Measurements from ENCODE around the gene COX10.

COX10 gene

DNA sequence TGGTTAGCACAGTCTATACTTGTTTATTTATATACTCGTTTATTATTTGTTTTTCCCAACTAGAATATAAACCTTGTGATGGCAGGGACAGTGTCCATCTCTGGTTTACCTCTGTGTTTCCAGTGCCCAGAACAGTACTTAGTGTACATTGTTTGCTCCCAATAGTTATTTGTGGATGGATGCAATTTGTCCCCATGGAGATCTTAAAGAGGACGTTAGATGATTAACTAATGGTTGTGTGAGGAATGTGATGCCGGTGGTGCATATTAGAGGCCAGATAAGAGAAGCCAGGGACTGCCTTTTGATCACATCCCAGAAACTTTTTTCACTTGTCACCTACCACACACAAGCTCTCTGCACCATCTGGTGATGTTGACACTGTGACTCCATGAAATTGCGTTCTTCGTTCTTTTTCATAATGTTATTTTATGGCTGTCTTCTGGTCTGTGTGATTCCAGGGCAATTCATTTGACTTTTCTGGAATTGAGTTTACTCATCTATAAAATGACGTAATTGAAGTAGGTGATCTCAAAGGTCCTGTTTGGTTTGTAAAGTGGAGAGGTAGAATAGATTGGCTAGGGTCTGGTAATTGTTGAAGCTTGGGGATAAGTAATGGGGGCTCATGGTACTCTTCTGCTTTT lies 1.2 kb downstream of the COX10 start:
- DNase-seq = no peak

DNA sequence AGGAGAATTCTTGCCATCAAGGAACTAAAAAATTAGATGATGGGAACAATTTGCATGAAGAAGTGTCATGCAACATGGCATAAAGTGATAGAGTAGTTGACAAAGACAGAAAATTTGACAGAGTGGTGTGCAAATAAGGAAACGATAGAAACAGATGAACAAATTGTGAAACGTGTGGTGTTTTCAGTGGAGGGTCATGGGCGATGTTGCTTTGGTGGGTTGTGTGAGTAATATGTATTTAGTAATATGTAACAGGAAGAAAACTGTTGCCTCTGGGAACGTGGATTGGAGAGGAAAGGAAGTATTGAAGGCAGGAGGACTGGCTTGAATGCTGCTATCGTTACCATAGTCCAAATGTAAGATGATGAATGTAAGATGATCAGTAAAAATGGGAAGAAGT lies 3.6 kb downstream of the COX10 start:
- DNase-seq = no peak

DNA sequence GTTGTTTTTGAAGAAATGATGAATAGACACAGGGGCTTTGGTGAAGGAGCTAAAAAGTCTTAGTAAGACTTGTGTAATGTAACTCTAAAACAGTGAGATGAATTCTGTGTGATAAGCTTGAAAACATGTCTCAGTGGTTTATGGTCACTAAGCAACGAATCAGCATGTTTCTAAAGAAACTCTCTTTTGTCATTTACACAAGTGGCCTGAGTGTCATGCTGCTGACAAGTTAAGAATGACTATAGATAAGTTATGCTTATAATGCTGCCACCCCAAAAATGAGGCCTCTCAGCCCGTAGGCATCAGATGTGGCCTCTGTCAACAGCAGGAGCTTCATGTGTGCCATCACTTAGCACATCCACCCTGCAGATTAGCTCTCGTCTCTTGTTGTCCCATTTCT lies 8.7 kb downstream of the COX10 start:
- no peak for DNase-seq

DNA sequence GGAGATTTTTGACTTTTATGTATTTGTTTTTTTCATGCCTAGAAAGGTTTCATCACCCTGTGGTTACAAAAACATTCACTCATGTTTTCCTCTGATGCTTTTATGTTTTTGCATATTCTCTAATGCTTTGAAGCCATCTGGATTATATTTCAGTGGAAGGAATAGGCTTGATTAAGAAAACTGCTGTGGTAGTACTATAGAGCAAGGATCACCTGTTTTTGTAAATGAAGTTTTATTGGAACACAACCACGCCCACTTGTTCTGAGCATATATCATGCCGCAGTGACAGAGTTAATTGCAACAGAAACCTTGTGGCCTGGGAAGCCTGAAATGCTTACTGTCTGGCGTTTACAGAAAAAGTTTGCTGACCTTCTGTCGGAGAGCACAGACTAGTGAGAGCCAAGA lies 11.5 kb downstream of the COX10 start:
- DNase-seq = no peak

DNA sequence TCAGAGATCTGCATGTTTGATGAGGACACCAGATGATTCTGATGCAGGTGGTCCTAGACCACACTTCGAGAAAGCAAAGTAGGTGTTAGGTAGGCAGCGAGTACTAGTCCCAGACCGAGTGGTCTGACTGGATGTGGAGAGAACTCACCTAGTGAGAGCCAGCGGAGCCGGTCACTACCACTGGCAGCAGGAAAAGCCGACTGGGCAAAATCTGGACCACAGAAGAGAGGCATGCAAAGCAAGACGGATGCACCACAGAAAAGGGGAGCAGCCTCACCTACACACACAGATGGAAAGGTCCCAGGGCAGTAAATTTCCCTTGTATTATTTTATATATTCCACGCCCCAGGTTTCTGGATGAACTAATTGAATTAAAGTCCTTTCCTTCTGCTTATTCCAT lies 13.5 kb downstream of the COX10 start:
- no peak for DNase-seq

DNA sequence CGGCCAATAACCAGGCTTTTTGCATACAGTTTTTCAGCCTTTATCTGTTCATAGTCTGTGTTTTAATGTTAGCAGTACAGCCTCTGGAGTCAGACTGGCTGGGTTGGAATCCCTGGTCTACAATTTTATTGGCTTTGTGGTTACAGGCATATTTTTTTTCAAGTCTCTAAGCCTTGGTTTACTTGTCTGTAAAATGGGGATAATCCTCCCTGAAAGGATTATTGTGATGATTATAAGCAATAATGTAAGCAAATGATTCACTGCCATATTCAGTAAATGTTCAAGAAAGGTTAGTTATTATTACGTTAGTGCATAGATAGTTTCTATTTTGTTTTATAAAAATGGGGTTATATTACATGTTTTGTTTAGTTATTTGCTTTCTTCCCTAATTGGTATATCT lies 15.7 kb downstream of the COX10 start:
- no peak for DNase-seq

DNA sequence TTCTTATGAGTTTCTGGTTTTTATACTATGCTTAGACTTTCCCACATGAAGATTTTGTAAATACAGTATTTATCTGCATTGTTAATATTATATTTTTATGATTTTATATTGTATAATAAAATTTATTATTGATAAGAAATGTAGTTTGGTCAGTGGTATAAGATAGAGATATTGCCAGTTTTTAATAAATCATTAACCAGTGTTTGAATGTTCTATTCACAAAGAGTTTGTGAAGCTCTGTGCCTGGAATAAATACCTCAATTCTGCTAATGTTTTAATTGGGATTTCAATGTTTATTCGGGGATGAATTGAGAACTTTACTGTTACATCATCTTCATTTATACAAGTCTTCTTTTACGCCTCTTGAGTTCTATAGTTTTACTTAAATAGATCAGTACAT lies 16.9 kb downstream of the COX10 start:
- no peak for DNase-seq

DNA sequence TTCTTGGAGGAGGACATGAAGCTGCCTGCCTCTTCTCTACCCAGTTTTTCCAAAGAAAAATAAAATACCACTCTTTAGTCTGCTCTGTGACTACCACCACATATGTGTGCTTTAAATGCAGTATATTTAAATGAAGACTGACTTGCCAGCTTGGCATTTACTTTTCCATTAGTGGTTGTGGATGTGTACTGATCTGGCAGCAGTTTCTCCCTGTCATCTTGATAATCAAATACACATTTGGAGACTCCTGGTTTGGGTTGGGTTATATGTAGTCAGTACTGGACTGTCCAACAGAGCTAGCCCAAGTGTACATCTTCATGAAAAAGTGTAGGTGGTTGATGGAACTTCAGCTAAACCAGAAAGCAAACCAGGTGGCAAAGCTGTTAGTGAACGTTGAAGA lies 19.9 kb downstream of the COX10 start:
- no peak for DNase-seq

DNA sequence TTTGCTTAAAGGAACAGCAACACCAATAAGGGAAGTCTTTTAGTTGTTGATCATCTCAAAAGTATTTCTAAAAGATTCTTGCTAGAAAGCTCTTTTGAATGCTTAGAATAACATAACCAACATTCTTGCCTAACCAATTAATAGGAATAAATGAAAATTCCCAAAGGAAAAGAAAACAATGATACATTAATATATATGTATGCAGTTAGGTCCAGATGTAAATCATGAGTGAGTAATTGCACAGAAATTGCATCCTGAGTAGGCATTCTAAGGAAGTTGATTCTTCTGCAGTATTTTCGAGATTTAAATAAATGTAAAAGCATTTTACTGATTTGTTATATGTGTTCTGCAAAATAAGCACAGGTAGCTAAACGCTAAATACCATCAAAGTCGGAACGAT lies 22.1 kb downstream of the COX10 start:
- no peak for DNase-seq

DNA sequence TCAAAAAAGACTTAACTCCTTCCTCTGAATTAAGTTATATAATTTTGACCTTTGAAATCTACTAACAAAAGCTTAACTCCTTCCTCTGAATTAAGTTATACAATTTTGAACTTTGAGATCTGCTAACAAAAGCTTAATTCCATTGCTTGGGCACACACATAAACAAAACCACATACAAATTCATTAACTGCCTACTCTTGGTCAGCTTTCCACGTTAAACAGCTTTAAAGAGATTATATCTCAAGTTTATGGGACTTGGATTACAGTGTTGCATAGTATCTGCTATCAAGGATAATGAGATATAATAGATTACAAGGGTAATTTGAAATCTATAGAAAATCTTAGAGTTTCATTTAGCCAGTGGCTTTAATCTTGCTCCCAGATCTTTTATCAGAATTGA lies 23.5 kb downstream of the COX10 start:
- DNase-seq = no peak

DNA sequence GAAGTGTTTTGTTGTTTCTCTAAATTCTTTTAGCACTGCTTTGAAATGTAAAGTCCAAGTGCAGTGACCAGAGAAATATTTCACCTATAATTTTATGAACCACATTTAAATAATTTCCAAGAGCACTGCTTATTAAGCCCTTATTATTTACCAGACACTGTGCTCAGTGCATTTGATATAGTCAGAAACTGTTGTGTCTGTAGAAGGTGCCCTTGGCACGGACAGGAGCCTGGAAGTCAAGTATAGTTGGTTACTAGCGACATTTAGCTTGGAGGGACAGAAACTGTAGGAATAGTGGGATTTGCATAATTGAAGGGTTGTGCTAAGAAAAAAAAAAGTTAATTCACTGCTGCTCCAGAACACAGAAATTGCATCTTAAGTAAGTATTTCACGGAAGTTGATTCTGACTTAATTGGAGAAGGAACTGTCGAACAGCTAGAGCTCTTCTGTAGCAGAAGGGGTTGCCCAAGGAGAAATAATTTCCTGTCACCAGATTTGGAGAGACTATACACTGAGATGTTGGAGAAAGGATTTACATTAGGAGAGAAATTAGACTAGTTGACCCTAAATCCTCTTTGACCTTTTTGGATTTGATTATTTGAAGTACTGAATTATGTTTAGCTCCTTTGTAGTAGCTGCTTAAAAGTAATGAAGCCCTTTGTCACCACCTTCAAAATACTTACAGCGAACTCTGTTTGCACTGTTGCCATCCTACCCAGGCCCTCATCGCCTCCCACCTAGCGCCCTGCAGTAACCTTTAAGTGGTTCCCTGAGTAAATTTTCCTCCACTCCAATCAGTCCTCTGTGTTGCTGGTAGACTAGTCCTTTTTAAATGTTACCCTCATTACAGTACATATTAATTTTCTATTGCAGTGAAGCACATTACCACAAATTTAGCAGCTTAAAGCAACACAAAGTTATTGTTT lies 25.6 kb downstream of the COX10 start:
- no peak for DNase-seq

DNA sequence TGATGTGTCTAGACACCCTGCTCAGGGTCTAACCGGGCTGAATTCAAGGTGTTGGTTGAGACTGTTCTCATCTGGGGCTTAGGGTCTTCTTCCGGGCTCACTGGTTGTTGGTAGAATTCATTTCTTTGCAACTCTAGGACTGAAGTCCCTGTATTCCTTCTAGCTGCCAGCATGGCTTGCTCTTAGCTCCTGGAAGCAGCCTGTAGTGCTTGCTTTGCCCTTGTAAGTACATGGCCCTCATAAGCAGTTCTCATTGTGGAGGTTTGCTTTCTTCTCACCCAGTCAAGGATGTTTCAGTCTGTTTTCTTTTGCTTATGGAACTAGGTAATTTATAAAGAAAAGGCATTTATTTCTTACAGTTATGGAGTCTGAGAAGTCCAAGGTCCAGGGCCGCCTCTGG lies 26.3 kb downstream of the COX10 start:
- DNase-seq = no peak

DNA sequence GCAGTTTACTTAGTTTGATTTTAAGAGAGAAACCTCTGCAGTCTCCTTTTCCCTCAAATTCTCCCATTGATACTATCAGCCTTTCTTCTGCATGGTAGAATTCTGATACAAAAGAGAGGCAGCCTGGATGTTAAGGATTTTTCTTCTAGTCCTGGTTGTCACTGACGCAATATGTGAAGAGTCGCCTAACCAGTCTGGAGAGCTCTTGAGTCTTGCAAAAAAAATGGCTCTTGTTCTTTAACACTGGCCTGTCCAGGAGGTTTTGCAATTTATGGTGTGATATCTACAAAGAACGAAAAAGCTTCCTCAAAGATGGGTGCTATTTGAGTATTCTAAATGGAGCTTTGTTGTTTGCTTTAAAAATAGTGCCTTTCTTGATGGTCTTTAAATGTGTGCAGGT lies 28.9 kb downstream of the COX10 start:
- no peak for DNase-seq

DNA sequence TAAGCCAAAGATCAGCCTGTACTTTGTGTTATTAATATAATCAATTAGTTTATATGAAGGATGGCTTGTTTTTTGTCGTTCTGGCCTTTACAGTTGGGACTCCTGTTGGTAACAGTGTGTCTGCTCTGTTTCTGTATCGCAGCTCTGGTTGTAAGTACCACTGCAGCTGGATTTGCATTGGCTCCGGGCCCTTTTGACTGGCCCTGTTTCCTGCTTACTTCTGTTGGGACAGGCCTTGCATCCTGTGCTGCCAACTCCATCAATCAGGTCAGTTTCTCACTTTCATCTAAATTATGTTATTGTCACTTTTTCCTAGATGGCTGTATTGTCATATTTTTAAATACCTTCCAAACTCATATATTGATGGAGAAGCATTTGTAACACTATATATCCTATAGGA lies 32.7 kb downstream of the COX10 start:
- peak in 6 of 58 donors; percentile 0 to 7 (median 2) for DNase-seq

DNA sequence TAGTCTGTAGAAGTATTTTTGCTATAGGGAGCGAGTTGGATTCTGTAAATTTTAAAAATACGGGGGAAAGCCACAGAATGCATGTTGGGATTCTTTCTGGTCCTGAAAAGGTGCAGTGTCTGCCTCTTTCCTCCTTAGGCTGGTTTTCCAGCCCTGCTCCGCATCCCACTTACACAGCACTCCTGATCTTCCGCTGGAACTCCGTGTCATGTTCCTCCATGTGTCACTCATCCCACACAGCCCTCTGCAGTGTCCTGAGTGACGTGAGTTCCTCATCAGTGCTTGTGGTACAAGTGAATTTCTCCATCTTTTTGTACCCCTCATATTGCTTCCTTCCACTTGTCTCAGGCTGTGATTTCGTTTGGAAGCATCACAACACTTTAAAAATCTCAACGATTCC lies 34.5 kb downstream of the COX10 start:
- DNase-seq = peak in 1 of 58 donors; percentile 5

DNA sequence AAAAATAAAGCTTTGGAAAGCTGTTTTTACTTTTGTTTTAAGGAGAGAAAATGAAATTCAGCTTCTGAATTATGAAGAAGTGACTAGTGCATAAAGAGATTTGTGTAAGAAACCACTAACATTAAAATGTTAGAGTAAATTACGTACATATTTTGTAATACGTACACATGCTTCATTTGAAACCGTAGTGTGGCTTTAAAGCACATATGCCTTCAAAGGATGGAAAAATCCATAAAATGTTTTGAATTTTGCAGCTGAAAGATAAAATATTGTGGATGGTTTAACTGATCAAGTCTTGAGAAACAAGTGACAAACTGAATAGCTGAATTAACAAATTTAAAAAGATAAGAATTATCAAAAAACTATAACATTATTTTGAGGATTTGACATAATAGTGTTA lies 35.4 kb downstream of the COX10 start:
- DNase-seq = no peak

DNA sequence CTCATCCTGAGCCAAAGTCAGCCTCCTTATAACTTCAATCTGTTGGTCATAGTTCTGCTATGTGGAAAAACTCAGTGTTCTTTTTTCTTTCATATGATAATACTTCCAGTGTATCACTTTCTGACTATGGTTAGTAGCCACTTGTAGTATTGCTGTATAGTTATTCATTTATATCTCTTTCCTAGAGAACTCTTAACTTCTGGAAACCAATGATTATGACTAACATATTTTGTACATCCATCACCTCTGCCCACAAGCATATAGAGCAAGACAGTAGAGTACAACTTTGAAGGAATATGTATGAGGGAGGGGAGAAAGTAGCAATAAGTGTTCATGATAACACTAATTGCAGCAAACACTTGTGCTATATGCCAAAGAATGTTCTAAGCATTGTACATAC lies 38.6 kb downstream of the COX10 start:
- no peak for DNase-seq

DNA sequence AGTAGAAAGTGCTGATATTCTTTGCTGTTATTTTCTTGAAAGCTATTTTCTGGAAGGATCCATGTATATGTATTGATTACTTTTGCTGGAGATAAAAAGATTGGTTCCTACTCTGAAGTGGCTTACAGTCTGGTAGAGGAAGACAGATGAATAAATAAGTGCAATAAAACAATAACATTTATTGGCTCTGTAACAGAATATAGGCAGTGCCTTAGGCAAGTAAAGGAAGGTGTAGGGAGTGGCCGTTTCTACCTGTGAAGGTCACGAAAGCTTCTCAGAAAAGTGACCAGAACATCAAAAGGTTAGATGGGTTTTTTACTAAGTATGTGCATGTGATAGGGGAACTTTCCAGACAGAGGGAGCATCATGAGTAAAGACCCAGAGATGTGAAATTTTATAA lies 43.1 kb downstream of the COX10 start:
- DNase-seq = no peak

DNA sequence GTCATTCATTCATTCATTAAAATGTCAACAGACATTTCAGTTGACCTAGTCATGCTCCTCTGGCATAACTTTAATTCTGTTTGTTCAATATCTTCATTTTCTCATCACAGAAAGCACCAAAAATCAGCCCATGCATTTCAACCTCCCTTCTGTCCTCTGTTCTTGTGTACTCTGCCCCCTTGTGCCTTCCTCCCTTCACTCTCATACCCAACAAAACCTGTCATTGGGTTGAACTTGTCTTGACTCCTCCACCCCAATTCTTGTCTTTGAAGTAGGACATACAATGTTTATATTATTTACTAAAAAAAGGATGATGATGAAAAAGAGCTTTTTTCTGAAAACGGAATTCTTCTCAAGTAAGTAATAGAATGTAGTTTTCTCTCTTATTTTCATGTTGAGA lies 43.8 kb downstream of the COX10 start:
- DNase-seq = no peak

DNA sequence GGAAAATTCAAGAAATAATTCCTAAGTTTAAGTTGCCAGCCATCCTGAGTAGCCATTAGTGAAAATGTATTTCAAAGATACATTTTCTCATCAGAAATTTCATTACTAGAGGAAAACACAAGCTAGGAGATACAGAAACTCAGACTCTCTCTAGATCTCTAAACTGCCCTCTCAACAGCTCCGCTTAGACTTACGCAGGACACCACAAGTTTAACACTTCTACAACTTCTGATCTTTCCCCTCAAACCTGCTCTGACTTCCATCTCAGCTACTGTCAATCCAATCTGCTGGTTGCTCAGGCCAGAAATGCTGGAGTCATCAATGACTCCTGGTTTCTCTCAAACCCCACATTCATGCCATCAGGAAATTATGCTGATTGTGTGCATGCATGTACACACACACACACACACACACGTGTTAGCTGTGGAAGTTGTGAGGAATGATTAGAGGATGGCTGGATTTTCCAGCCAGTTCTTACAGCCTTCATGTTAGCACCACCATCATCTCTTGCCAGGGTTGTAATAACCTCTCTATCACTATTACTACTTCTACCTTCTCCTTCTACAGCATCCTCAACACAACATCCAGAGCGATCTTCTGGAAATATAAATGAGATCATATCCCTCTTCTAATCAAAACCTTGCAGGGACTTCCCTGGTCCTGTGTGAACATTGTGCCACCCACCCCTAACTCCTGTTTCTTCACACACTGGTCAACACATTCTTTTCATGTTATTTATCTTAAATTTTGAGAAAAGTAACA lies 47.1 kb downstream of the COX10 start:
- no peak for DNase-seq

DNA sequence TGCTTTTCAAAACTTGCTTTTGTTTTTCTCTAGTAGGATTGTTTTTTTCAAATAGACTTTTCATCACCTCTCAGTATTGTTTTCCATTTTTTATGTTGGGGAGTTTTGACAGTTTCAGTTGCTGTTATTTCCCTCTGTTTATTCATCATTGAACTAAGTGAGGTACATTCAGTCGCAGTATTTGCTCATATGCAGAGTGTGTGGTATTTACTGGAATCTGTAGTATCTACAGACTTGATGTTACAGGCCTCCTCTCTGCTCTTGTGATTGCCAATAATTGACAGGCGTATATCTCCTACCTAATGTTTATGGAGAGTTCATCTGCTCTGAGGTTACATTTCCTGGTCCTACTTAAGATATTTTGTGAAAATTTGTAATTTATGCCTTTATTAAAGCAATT lies 49.6 kb downstream of the COX10 start:
- DNase-seq = no peak

DNA sequence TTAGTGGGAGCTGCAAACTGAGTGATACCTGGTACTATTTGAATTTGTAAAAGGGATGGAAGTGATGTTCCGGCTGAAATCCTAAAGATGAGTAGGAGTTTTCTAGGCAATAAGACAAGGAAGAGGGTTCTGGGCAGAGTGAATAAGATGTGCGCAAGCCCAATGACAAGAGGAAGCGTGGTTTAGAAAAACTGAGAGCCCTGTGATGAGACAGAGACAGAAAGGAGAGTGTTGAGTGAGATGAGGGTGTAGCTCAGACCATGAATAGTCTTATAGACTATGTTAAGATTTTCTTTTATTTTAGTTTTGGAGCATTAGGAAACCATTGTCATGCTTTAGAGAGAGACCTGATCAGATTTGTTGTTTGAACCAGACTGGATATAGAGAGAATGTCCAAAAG lies 50.2 kb downstream of the COX10 start:
- no peak for DNase-seq
